ENCODE results near the gene TSPAN16.
A peak's percentile ranks its signal among the peaks of the same experiment; 100 is the strongest.

TSPAN16 gene

DNA sequence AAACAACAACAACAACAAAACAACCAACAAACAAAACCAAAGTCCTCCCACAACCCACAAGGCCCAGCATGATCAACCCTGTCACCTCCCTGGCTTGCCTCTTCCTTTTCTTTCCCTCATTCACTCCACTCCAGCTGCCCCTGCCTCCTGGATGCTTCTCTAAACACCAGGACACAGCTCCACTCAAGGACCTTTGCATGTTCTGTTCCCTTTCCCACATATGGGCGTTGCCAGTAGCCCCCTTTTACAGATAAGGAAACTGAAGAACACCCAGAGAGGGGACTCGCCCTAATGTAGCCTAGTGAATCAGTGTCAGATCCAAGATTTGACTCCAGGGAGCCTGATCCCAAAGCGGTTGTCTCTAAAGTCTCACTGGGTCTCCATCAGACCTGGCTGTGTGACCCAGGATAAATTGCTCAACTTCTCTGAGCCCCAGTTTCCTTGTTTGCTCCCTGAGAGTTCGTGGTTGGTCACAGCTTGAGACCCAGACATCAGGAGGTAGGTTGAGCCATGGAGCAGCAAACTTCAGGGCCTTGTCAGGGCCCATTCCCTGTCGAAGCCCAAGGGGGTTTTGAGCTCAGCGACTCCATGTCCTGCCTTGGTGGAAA, 30.7 kb upstream of the TSPAN16 start:
- Histone ChIP-seq H3K9me3 (ENCODE audit: control insufficient read depth, insufficient read depth, low read depth, low read length) (no peaks in the 10 kb centered on the region), H3K4me1 (ENCODE audit: control insufficient read depth, insufficient read depth, low read length) (no peaks in the 10 kb centered on the region; the same call in 1 of the 2 replicates), H3K4me3 (ENCODE audit: low read depth, low read length) (no peak overlapping the region), H3K27ac (ENCODE audit: extremely low read depth, low read depth, low read length) (no peak overlapping the region), H3K36me3 (ENCODE audit: control insufficient read depth in 2 of 2, insufficient read depth in 1 of 2, low read length in 2 of 2) (no peaks in the 10 kb centered on the region)
- POLR2A ChIA-PET: no interaction called here
- TF ChIP-seq ZNF768 (tag by site-specific recombination; IDR thresholded peaks at IDR 0.05) (0 out of 2 replicates have a peak, but pooled peaks have one; percentile 60), ZSCAN16 (tag by site-specific recombination; IDR thresholded peaks at IDR 0.05) (no peak), ZNF266 (tag by site-specific recombination; IDR thresholded peaks at IDR 0.05; ENCODE audit: low read depth) (no peak), ZNF223 (tag by site-specific recombination; IDR thresholded peaks at IDR 0.05) (no peak), ZNF785 (tag by site-specific recombination; IDR thresholded peaks at IDR 0.05) (no peak)
- TF ChIP-seq, protein P1, sequence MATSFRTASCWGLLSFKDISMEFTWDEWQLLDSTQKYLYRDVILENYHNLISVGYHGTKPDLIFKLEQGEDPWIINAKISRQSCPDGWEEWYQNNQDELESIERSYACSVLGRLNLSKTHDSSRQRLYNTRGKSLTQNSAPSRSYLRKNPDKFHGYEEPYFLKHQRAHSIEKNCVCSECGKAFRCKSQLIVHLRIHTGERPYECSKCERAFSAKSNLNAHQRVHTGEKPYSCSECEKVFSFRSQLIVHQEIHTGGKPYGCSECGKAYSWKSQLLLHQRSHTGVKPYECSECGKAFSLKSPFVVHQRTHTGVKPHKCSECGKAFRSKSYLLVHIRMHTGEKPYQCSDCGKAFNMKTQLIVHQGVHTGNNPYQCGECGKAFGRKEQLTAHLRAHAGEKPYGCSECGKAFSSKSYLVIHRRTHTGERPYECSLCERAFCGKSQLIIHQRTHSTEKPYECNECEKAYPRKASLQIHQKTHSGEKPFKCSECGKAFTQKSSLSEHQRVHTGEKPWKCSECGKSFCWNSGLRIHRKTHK (tag by site-specific recombination; IDR thresholded peaks at IDR 0.05): no peak
- CTCF ChIA-PET: interaction anchor here (0.6 to 1.2 kb wide), 3 partner anchors 25 to 217 kb away, joined by 3 read pairs; no protein-coding TSS in a partner anchor

DNA sequence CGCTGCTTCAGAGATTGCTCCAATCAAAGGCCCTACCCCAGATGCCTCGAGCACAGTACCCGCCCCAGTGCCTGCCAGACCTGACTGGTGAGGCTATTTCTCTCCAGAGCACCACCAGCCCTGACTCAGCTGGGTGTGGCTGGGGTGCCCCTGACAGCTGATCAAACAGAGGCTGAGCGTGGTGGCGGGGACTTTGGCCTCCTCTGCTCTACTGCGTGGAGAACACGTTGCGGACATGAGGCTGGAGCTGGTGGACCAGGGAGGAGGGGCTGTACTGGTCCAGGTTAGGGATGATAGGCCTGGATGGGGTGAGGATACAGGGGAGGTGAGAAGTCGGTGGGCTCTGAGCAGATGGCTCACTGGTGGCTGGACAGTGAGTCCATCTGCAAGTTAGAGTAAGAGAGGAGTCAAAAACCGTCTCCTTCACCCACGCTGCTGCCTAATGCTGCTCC, 30.1 kb upstream of the TSPAN16 start:
- no peak overlapping the region for H3K27ac ChIP-seq (ENCODE audit: extremely low read depth, low read depth, low read length)
- ChIA-PET CTCF (interaction anchor here (0.7 to 1.2 kb wide), 4 partner anchors 14 to 217 kb away, joined by 3 to 4 read pairs (median 3); no protein-coding TSS in a partner anchor), POLR2A (no interaction called here)
- no peaks in the 10 kb centered on the region; the same call in 1 of the 2 replicates for H3K4me1 ChIP-seq (ENCODE audit: control insufficient read depth, insufficient read depth, low read length)
- no peak overlapping the region for H3K4me3 ChIP-seq (ENCODE audit: low read depth, low read length)
- TF ChIP-seq ZNF423 (tag by site-specific recombination; IDR thresholded peaks at IDR 0.05): no peak
- TF ChIP-seq, protein P2, sequence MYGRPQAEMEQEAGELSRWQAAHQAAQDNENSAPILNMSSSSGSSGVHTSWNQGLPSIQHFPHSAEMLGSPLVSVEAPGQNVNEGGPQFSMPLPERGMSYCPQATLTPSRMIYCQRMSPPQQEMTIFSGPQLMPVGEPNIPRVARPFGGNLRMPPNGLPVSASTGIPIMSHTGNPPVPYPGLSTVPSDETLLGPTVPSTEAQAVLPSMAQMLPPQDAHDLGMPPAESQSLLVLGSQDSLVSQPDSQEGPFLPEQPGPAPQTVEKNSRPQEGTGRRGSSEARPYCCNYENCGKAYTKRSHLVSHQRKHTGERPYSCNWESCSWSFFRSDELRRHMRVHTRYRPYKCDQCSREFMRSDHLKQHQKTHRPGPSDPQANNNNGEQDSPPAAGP (tag by site-specific recombination; IDR thresholded peaks at IDR 0.05): peak; percentile 26; the same call in 1 of the 2 replicates
- TF ChIP-seq ZNF600 (tag by site-specific recombination; IDR thresholded peaks at IDR 0.05): 0 out of 2 replicates have a peak, but pooled peaks have one; percentile 40
- TF ChIP-seq, protein P3, sequence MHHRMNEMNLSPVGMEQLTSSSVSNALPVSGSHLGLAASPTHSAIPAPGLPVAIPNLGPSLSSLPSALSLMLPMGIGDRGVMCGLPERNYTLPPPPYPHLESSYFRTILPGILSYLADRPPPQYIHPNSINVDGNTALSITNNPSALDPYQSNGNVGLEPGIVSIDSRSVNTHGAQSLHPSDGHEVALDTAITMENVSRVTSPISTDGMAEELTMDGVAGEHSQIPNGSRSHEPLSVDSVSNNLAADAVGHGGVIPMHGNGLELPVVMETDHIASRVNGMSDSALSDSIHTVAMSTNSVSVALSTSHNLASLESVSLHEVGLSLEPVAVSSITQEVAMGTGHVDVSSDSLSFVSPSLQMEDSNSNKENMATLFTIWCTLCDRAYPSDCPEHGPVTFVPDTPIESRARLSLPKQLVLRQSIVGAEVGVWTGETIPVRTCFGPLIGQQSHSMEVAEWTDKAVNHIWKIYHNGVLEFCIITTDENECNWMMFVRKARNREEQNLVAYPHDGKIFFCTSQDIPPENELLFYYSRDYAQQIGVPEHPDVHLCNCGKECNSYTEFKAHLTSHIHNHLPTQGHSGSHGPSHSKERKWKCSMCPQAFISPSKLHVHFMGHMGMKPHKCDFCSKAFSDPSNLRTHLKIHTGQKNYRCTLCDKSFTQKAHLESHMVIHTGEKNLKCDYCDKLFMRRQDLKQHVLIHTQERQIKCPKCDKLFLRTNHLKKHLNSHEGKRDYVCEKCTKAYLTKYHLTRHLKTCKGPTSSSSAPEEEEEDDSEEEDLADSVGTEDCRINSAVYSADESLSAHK (tag by site-specific recombination; IDR thresholded peaks at IDR 0.05): no peak
- TF ChIP-seq ZNF138 (tag by site-specific recombination; IDR thresholded peaks at IDR 0.05; ENCODE audit: borderline replicate concordance): no peak
- TF ChIP-seq KLF1 (tag by site-specific recombination; IDR thresholded peaks at IDR 0.05): peak; percentile 89
- H3K9me3 ChIP-seq (ENCODE audit: control insufficient read depth, insufficient read depth, low read depth, low read length): no peaks in the 10 kb centered on the region
- H3K36me3 ChIP-seq (ENCODE audit: control insufficient read depth in 2 of 2, insufficient read depth in 1 of 2, low read length in 2 of 2): no peaks in the 10 kb centered on the region

DNA sequence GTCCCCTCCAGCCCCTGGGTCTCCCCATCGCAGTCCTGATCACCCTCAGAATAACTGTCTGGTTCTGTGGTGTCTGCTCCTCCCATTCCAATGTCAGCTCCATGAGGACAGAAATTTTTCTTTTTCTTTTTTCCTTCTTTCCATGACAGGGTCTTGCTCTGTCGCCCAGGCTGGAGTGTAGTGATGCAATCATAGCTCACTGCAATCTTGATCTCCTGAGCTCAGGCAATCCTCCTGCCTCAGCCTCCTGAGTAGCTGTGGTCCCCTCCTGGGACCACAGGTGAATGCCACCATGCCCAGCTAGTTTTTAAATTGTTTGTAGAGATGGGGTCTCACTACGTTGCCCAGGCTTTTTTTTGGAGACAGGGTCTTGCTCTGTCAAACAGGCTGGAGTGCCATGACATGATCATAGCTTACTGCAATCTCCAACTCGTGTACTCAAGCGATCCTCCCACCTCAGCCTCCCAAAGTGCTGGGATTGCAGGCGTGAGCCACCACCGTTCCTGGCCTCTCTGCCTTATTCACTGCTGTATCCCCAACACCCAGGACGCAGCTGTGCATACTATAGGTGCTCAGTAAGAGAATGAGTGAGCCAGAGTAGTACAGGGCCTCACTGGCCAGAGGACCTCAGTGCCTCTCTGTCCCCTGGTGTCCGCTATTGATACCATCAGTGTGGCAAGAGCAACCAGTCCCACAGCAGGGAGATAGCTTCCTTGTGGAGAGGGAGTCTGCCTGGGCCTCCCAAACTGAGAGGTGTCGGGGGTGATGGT, 28.5 kb upstream of the TSPAN16 start:
- Histone ChIP-seq H3K27ac (ENCODE audit: extremely low read depth, low read depth, low read length) (no peak overlapping the region), H3K36me3 (ENCODE audit: control insufficient read depth in 2 of 2, insufficient read depth in 1 of 2, low read length in 2 of 2) (no peaks in the 10 kb centered on the region), H3K4me3 (ENCODE audit: low read depth, low read length) (no peak overlapping the region), H3K4me1 (ENCODE audit: control insufficient read depth, insufficient read depth, low read length) (no peaks in the 10 kb centered on the region), H3K9me3 (ENCODE audit: control insufficient read depth, insufficient read depth, low read depth, low read length) (no peaks in the 10 kb centered on the region)
- TF ChIP-seq, protein P1 (tag by site-specific recombination; IDR thresholded peaks at IDR 0.05): no peak
- TF ChIP-seq ZNF558 (tag by site-specific recombination; IDR thresholded peaks at IDR 0.05) (no peak), ZNF121 (tag by site-specific recombination; IDR thresholded peaks at IDR 0.05) (peak; percentile 97)
- TF ChIP-seq, protein P4, sequence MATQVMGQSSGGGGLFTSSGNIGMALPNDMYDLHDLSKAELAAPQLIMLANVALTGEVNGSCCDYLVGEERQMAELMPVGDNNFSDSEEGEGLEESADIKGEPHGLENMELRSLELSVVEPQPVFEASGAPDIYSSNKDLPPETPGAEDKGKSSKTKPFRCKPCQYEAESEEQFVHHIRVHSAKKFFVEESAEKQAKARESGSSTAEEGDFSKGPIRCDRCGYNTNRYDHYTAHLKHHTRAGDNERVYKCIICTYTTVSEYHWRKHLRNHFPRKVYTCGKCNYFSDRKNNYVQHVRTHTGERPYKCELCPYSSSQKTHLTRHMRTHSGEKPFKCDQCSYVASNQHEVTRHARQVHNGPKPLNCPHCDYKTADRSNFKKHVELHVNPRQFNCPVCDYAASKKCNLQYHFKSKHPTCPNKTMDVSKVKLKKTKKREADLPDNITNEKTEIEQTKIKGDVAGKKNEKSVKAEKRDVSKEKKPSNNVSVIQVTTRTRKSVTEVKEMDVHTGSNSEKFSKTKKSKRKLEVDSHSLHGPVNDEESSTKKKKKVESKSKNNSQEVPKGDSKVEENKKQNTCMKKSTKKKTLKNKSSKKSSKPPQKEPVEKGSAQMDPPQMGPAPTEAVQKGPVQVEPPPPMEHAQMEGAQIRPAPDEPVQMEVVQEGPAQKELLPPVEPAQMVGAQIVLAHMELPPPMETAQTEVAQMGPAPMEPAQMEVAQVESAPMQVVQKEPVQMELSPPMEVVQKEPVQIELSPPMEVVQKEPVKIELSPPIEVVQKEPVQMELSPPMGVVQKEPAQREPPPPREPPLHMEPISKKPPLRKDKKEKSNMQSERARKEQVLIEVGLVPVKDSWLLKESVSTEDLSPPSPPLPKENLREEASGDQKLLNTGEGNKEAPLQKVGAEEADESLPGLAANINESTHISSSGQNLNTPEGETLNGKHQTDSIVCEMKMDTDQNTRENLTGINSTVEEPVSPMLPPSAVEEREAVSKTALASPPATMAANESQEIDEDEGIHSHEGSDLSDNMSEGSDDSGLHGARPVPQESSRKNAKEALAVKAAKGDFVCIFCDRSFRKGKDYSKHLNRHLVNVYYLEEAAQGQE (tag by site-specific recombination; IDR thresholded peaks at IDR 0.05): no peak
- TF ChIP-seq, protein P5, sequence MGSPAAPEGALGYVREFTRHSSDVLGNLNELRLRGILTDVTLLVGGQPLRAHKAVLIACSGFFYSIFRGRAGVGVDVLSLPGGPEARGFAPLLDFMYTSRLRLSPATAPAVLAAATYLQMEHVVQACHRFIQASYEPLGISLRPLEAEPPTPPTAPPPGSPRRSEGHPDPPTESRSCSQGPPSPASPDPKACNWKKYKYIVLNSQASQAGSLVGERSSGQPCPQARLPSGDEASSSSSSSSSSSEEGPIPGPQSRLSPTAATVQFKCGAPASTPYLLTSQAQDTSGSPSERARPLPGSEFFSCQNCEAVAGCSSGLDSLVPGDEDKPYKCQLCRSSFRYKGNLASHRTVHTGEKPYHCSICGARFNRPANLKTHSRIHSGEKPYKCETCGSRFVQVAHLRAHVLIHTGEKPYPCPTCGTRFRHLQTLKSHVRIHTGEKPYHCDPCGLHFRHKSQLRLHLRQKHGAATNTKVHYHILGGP (tag by site-specific recombination; IDR thresholded peaks at IDR 0.05): no peak
- ChIA-PET CTCF (no interaction called here), POLR2A (interaction anchor here (0.7 kb wide), 1 partner anchor 85 kb away, joined by 3 read pairs; no protein-coding TSS in a partner anchor)
